NCI-H1417 (cell line): ENCODE results near the gene DNAH2.
"Not testable (repeated sequence)": the region's sequence is repeated elsewhere in the genome, so short reads cannot be mapped to it uniquely, and the experiment has no call there.

Source experiments
- DNase-seq, 3 experiments: peaks; one replicate each; lab custom pipeline; 2025; lab: John Stamatoyannopoulos, UW

Gene DNAH2

GRCh38 chr17:7775051-7775450 is 57.5 kb downstream of the DNAH2 start:
- DNase-seq = no peak

- no peak for DNase-seq
Measured at GRCh38 chr17:7777017-7777416, 59.5 kb downstream of the DNAH2 start.

GRCh38 chr17:7780736-7781135 is 63.2 kb downstream of the DNAH2 start:
- no peak for DNase-seq

- no peak for DNase-seq
Measured at GRCh38 chr17:7781429-7781828, 63.9 kb downstream of the DNAH2 start.

- no peak for DNase-seq
Measured at GRCh38 chr17:7782240-7782639, 64.7 kb downstream of the DNAH2 start.

- no peak for DNase-seq
Measured at GRCh38 chr17:7786866-7787265, 69.3 kb downstream of the DNAH2 start.

GRCh38 chr17:7789131-7789530 is 71.6 kb downstream of the DNAH2 start:
- no peak for DNase-seq

- DNase-seq = no peak
Measured at GRCh38 chr17:7790150-7790549, 72.6 kb downstream of the DNAH2 start.

- no peak for DNase-seq
Measured at GRCh38 chr17:7792611-7793010, 75.1 kb downstream of the DNAH2 start.

GRCh38 chr17:7794075-7794663 is 76.6 kb downstream of the DNAH2 start:
- DNase-seq = no peak

GRCh38 chr17:7797976-7798375 is 80.4 kb downstream of the DNAH2 start:
- DNase-seq = no peak

- no peak for DNase-seq
Measured at GRCh38 chr17:7798839-7799238, 81.3 kb downstream of the DNAH2 start.

- DNase-seq = no peak
Measured at GRCh38 chr17:7803981-7804380, 86.4 kb downstream of the DNAH2 start.

- DNase-seq = no peak
Measured at GRCh38 chr17:7806587-7806986, 89.0 kb downstream of the DNAH2 start.

- no peak for DNase-seq
Measured at GRCh38 chr17:7807206-7807605, 89.7 kb downstream of the DNAH2 start.

- DNase-seq = no peak
Measured at GRCh38 chr17:7809086-7809790, 91.7 kb downstream of the DNAH2 start.

- not testable (repeated sequence) for DNase-seq
Measured at GRCh38 chr17:7809791-7810343, 92.3 kb downstream of the DNAH2 start.

- no peak for DNase-seq
Measured at GRCh38 chr17:7811251-7811650, 93.7 kb downstream of the DNAH2 start.

- DNase-seq = no peak
Measured at GRCh38 chr17:7814969-7815368, 97.4 kb downstream of the DNAH2 start.

GRCh38 chr17:7816926-7817642 is 99.5 kb downstream of the DNAH2 start:
- no peak for DNase-seq

GRCh38 chr17:7817643-7817964 is 100.1 kb downstream of the DNAH2 start:
- DNase-seq = no peak

GRCh38 chr17:7818026-7818425 is 100.5 kb downstream of the DNAH2 start:
- no peak for DNase-seq
